ENCODE results near the gene FUT3. TPM values are rescaled to one million over a fixed set of nuclear protein-coding genes. Genes with fewer than 3 reads are reported as not detected.
"Not testable (repeated sequence)": the region's sequence is repeated elsewhere in the genome, so short reads cannot be mapped to it uniquely, and the experiment has no call there.

Gene FUT3
- total RNA-seq, 8 experiments from 2014 or later = 0.21 to 4.5 (median 1.4) TPM; not detected in 2

DNA sequence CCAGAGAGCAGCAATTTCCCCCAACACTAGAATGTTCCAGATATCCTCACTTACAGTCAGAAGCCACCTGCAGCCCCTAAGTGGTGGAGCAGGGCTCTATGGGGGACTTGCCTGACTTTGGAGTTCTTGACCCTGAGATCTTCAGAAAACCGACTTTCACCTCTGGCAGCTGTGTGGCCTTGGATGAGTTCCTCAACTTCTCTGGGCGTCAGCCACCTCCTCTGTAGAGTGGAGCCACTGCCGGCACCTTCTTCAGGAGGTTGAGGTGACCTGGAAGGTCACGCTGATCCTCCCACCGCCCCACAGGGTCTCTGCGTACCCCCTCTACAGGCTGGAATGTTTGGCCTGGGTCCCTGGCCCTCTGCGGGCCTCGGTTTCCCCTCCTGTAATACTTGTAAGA is 26.2 kb upstream of the FUT3 start:
- 60 to 100% (median 81%) methylated on average over 1 to 2 of the region's 8 CpGs; no CpG with 5 or more reads in 6 of the 10 experiments for WGBS, 10 experiments
- Histone ChIP-seq H3K27ac (no peak overlapping the region), H3K4me3 (no peak overlapping the region), H3K4me1 (replicated peaks in 1 of 2) (peaks cover 13 to 23% of the 10 kb centered on the region in 2 donors)
- in situ Hi-C loops (cut with MboI; ENCODE audit: low pct_unique_long_range_greater_than_20kb in 2 of 9, low sequenced_read_pairs in 9 of 9, unreplicated experiment in 9 of 9) = no loop called here
- ATAC-seq (replicated peaks in 6 of 8) = no peak

GRCh38 chr19:5874496-5874895 is 23.2 kb upstream of the FUT3 start:
- H3K4me3 ChIP-seq; in situ Hi-C loops (cut with MboI; ENCODE audit: low pct_unique_long_range_greater_than_20kb in 2 of 9, low sequenced_read_pairs in 9 of 9, unreplicated experiment in 9 of 9); H3K27ac ChIP-seq; ATAC-seq (replicated peaks in 6 of 8): not testable (repeated sequence)
- peaks cover 7 to 11% of the 10 kb centered on the region in 2 donors for H3K4me1 ChIP-seq (replicated peaks in 1 of 2)
- 40 to 95% (median 61%) methylated on average over 1 to 6 of the region's 7 CpGs; no CpG with 5 or more reads in 3 of the 10 experiments for WGBS, 10 experiments

DNA sequence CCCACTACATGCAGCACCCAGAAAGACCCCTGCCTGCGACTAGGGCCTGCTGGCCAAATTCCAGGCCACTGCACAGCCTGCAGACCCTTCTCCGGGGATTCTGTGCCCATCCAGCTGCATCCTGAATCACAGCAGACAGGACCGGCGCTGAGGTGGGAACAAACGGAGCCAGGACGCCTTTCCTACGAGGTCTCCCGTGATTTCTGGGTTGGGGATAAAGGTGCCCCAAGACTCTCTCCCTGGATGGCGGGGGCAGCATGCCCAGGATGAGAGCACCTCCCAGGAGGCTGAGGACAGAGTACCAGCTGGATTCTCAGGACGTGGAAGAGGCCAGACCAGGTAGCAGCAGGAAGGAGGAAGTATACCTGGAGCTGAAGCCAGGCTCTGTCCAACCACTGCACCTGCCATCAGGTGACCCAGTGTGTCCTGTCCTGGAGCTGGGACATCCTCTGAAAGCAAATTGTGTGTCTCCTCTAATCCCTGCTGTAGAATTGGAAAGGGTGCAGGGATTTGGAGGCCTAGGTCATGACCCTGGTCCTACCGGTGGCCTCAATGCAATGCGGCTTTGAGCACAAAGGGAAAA is 22.5 kb upstream of the FUT3 start:
- 83 to 100% (median 88%) methylated on average over 1 to 7 of the region's 12 CpGs; no CpG with 5 or more reads in 6 of the 10 experiments for WGBS, 10 experiments
- Histone ChIP-seq H3K4me1 (replicated peaks in 1 of 2) (peaks cover 7 to 11% of the 10 kb centered on the region in 2 donors), H3K27ac (no peak overlapping the region), H3K4me3 (no peak overlapping the region)
- in situ Hi-C loops (cut with MboI; ENCODE audit: low pct_unique_long_range_greater_than_20kb in 2 of 9, low sequenced_read_pairs in 9 of 9, unreplicated experiment in 9 of 9) = no loop called here
- ATAC-seq (replicated peaks in 6 of 8) = no peak

- 48 to 100% (median 88%) methylated on average over 2 to 9 of the region's 12 CpGs; no CpG with 5 or more reads in 2 of the 10 experiments for WGBS, 10 experiments
- in situ Hi-C loops (cut with MboI; ENCODE audit: low pct_unique_long_range_greater_than_20kb in 2 of 9, low sequenced_read_pairs in 9 of 9, unreplicated experiment in 9 of 9) = no loop called here
- ATAC-seq (replicated peaks in 6 of 8) = no peak
- H3K4me3 ChIP-seq = no peak overlapping the region
- H3K27ac ChIP-seq = no peak overlapping the region
- no peaks in the 10 kb centered on the region for H3K4me1 ChIP-seq (replicated peaks in 1 of 2)
These were observed 19.7 kb upstream of the FUT3 start for GRCh38 chr19:5870986-5871394.

GRCh38 chr19:5867201-5868136 is 16.2 kb upstream of the FUT3 start:
- H3K27ac ChIP-seq = no peak overlapping the region
- in situ Hi-C loops (cut with MboI; ENCODE audit: low pct_unique_long_range_greater_than_20kb in 2 of 9, low sequenced_read_pairs in 9 of 9, unreplicated experiment in 9 of 9) = no loop called here
- no peak overlapping the region for H3K4me3 ChIP-seq
- 6 to 100% (median 49%) methylated on average over 1 to 5 of the region's 31 CpGs; no CpG with 5 or more reads in 5 of the 10 experiments for WGBS, 10 experiments
- ATAC-seq (replicated peaks in 6 of 8) = peak in 1 of 8 experiments; percentile 6
- no peaks in the 10 kb centered on the region for H3K4me1 ChIP-seq (replicated peaks in 1 of 2)

DNA sequence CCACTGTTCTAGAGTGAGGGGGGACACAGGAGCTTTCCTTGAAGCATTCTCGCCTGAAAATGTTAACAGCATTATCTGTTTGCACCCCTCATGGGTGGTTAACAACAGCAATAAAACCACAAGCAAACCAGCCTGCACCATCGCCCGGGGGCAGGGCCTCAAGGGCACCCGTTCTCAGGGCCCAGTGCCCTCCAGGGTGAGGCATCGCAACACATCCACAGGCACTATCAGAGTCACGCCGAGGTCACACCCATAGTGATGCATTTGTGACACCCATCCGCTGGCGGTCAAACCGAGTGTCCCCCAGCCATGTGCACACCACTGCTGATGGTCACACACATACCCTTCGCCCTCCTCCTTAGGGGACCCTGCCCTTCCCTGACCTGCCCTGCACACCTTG is 14.5 kb upstream of the FUT3 start:
- H3K27ac ChIP-seq = no peak overlapping the region
- in situ Hi-C loops (cut with MboI; ENCODE audit: low pct_unique_long_range_greater_than_20kb in 2 of 9, low sequenced_read_pairs in 9 of 9, unreplicated experiment in 9 of 9) = no loop called here
- no peak overlapping the region for H3K4me3 ChIP-seq
- no peaks in the 10 kb centered on the region for H3K4me1 ChIP-seq (replicated peaks in 1 of 2)
- ATAC-seq (replicated peaks in 6 of 8) = no peak
- WGBS, 10 experiments = 60 to 90% methylated on average over 2 of the region's 11 CpGs; no CpG with 5 or more reads in 8 of the 10 experiments

GRCh38 chr19:5864725-5865486 is 13.7 kb upstream of the FUT3 start:
- peak in 2 of 8 experiments; percentile 13 to 25 for ATAC-seq (replicated peaks in 6 of 8)
- Histone ChIP-seq H3K27ac (no peak overlapping the region), H3K4me3 (no peak overlapping the region), H3K4me1 (replicated peaks in 1 of 2) (no peaks in the 10 kb centered on the region)
- 80 to 100% (median 82%) methylated on average over 1 to 9 of the region's 14 CpGs; no CpG with 5 or more reads in 6 of the 10 experiments for WGBS, 10 experiments
- in situ Hi-C loops (cut with MboI; ENCODE audit: low pct_unique_long_range_greater_than_20kb in 2 of 9, low sequenced_read_pairs in 9 of 9, unreplicated experiment in 9 of 9) = no loop called here

- no peak for ATAC-seq (replicated peaks in 6 of 8)
- in situ Hi-C loops (cut with MboI; ENCODE audit: low pct_unique_long_range_greater_than_20kb in 2 of 9, low sequenced_read_pairs in 9 of 9, unreplicated experiment in 9 of 9) = no loop called here
- WGBS, 10 experiments = 0 to 80% (median 63%) methylated on average over 1 of the region's 9 CpGs; no CpG with 5 or more reads in 6 of the 10 experiments
- Histone ChIP-seq H3K27ac (no peak overlapping the region), H3K4me3 (no peak overlapping the region), H3K4me1 (replicated peaks in 1 of 2) (no peaks in the 10 kb centered on the region)
These were observed 12.9 kb upstream of the FUT3 start for GRCh38 chr19:5864013-5864720.

- no peak for ATAC-seq (replicated peaks in 6 of 8)
- Histone ChIP-seq H3K4me1 (replicated peaks in 1 of 2) (no peaks in the 10 kb centered on the region), H3K27ac (no peak overlapping the region), H3K4me3 (no peak overlapping the region)
- 17 to 89% methylated on average over 1 to 3 of the region's 11 CpGs; no CpG with 5 or more reads in 8 of the 10 experiments for WGBS, 10 experiments
- in situ Hi-C loops (cut with MboI; ENCODE audit: low pct_unique_long_range_greater_than_20kb in 2 of 9, low sequenced_read_pairs in 9 of 9, unreplicated experiment in 9 of 9) = no loop called here
These were observed 11.9 kb upstream of the FUT3 start for GRCh38 chr19:5863030-5863665.

DNA sequence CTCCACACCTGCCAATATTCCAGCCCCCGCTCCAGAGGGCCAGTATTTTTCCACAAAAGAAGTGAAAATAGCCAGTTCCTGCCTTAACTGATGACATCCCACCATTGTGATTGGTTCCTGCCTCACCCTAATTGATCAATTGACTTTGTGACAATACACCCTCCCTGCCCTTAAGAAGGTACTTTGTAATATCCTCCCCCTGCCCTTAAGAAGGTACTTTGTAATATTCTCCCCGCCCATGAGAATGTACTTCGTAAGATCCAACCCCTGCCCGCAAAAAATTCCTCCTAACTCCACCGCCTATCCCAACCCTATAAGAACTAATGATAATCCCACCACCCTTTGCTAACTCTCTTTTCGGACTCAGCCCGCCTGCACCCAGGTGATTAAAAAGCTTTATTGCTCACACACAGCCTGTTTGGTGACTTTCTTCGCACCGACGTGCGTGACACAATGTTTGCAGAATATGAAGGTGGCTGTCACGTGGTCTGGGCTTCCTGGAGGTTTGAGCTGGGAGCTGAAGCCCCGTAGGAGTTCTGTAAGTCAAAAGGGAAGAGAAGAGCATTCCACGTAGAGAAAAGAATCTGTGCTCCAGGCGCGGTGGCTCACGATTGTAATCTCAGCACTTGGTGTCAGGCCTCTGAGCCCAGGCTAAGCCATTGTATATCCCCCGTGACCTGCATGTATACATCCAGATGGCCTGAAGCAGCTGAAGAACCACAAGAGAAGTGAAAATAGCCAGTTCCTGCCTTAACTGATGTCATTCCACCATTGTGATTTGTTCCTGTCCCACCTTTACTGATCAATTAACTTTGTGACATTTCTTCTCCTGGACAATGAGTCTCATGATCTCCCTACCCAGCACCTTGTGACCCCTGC is 6.2 kb upstream of the FUT3 start:
- H3K4me3 ChIP-seq = no peak overlapping the region
- in situ Hi-C loops (cut with MboI; ENCODE audit: low pct_unique_long_range_greater_than_20kb in 2 of 9, low sequenced_read_pairs in 9 of 9, unreplicated experiment in 9 of 9) = no loop called here
- WGBS, 10 experiments = 33 to 93% (median 82%) methylated on average over 1 to 12 of the region's 18 CpGs
- H3K4me1 ChIP-seq (replicated peaks in 1 of 2) = peaks cover 0 to 3% of the 10 kb centered on the region in 2 donors
- no peak for ATAC-seq (replicated peaks in 6 of 8)
- no peak overlapping the region for H3K27ac ChIP-seq

DNA sequence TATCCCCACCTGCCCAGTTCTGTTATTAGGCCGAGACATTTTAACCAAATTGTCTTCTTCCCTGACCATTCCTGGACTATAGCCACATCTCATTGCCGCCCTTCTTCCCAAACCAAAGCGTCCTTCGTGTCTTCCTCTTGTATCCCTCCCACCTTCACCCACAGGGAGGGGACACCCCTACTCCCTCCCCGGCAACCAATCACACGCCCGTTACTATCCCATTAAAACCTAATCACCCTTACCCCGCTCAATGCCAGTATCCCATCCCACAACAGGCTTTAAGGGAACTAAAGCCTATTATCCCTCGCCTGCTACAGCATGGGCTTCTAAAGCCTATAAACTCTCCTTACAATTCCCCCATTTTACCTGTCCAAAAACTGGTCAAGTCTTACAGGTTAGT is 3.9 kb upstream of the FUT3 start:
- in situ Hi-C loops (cut with MboI; ENCODE audit: low pct_unique_long_range_greater_than_20kb in 2 of 9, low sequenced_read_pairs in 9 of 9, unreplicated experiment in 9 of 9); H3K4me3 ChIP-seq; H3K27ac ChIP-seq; ATAC-seq (replicated peaks in 6 of 8); H3K4me1 ChIP-seq (replicated peaks in 1 of 2): not testable (repeated sequence)
- WGBS, 10 experiments = 43 to 100% (median 86%) methylated on average over 1 to 6 of the region's 9 CpGs; no CpG with 5 or more reads in 1 of the 10 experiments

Data from motor neuron (in vitro differentiated cells).